Right ventricle myocardium inferior (tissue), 1 donor: ENCODE measurements around the gene ILK. TPM values are rescaled to one million over a fixed set of nuclear protein-coding genes. Genes with fewer than 3 reads are reported as not detected.

Experiments used
- total RNA-seq: library from RNA; stranded (reverse); fragmentation: NEBNext Ultra II Directional; extraction: Animal tissue kit (Norgen Biotek cat#: 25700); gene quantifications from one replicate; pipeline ENCODE4 v1.2.1, GENCODE V29; 2021
- donor health status: DM: no; HTN: yes; CAD: no; lungs with severe emphysema.

ILK gene
- total RNA-seq, 1 donor from 2014 or later: 233 TPM

Other genes starting within 250 kb of the ILK start
- 60.6 TPM for gene SMPD1, start 213.3 kb upstream of the ILK start, total RNA-seq
- gene APBB1, start 184.7 kb upstream of the ILK start, total RNA-seq: 85.5 TPM
- not detected for gene HPX, start 162.8 kb upstream of the ILK start, total RNA-seq
- 12.5 TPM for gene TRIM3, start 129.8 kb upstream of the ILK start, total RNA-seq
- gene ARFIP2, start 122.4 kb upstream of the ILK start, total RNA-seq: 15.1 TPM
- gene TIMM10B, start 122.3 kb upstream of the ILK start, total RNA-seq: 14.1 TPM
- 3.9 TPM for gene DNHD1, start 106.5 kb upstream of the ILK start, total RNA-seq
- gene RRP8, start 158 bp upstream of the ILK start, total RNA-seq: 22.9 TPM
- 90.9 TPM for gene TAF10, start 8.4 kb downstream of the ILK start, total RNA-seq
- 81.5 TPM for gene TPP1, start 15.6 kb downstream of the ILK start, total RNA-seq
- gene DCHS1, start 52.0 kb downstream of the ILK start, total RNA-seq: 10.7 TPM
- gene MRPL17, start 79.6 kb downstream of the ILK start, total RNA-seq: 44.8 TPM
- not detected for gene OR2AG2, start 168.2 kb downstream of the ILK start, total RNA-seq
- not detected for gene OR2AG1, start 179.2 kb downstream of the ILK start, total RNA-seq
- gene OR6A2, start 195.9 kb downstream of the ILK start, total RNA-seq: not detected
- not detected for gene OR10A5, start 241.9 kb downstream of the ILK start, total RNA-seq